Measurements from ENCODE around the gene PITX1. TPM values are rescaled to one million over a fixed set of nuclear protein-coding genes. Genes with fewer than 3 reads are reported as not detected.

Gene PITX1
- total RNA-seq, 4 donors from 2014 or later: 0.13 to 0.44 TPM; not detected in 2

DNA sequence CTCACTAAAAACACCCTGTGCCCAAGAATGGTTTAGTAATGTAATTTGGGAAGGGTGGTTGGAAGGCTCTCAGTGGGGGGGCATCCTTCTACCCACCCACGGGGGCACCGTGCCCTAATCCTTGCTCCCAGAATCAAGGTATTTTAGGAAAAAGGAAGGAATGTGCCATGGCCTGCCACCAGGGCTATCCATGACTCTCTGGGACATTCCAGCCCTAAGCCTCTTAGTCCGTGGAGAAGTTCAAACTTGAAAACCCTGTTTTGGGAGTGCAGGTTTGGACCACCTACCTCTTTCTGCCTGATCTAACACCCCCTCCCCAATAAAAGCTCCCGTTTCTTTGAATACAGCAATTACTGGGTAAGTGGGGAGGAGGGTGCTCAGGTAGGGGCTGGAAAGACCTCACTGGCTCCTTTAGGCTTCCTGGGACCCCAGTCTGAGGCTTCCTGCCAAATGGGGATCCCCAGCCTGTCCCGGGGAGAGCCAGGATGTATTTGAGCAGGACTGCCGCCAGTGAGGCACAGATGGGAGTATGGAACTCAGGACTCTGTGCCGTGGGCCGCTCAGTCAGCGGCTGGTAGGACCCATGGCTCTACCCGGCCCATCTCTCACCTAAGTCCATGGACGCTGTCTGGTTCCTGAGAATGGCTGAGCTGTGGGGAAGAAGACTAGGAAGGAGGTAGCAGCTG, 3.6 kb upstream of the PITX1 start:
- DNase-seq: no peak
- Histone ChIP-seq H3K27ac (no peak overlapping the region), H3K36me3 (no peaks in the 10 kb centered on the region), H3K27me3 (peaks cover 70% of the 10 kb centered on the region), H3K9me3 (no peaks in the 10 kb centered on the region), H3K4me1 (peaks cover 21 to 32% of the 10 kb centered on the region in 2 donors), H3K4me3 (replicated peaks in 1 of 3) (no peak overlapping the region)
- intact Hi-C loops (cut with DNase I): loop anchor here (10.0 kb wide), 1 partner anchor 147 kb away; no protein-coding TSS in a partner anchor
- 33% methylated on average over 11 of the region's 11 CpGs for WGBS, 2 donors
- TF ChIP-seq, protein P1, sequence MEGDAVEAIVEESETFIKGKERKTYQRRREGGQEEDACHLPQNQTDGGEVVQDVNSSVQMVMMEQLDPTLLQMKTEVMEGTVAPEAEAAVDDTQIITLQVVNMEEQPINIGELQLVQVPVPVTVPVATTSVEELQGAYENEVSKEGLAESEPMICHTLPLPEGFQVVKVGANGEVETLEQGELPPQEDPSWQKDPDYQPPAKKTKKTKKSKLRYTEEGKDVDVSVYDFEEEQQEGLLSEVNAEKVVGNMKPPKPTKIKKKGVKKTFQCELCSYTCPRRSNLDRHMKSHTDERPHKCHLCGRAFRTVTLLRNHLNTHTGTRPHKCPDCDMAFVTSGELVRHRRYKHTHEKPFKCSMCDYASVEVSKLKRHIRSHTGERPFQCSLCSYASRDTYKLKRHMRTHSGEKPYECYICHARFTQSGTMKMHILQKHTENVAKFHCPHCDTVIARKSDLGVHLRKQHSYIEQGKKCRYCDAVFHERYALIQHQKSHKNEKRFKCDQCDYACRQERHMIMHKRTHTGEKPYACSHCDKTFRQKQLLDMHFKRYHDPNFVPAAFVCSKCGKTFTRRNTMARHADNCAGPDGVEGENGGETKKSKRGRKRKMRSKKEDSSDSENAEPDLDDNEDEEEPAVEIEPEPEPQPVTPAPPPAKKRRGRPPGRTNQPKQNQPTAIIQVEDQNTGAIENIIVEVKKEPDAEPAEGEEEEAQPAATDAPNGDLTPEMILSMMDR (IDR thresholded peaks at IDR 0.05): no peak
- TF ChIP-seq POLR2A (IDR thresholded peaks at IDR 0.05): no peak

DNA sequence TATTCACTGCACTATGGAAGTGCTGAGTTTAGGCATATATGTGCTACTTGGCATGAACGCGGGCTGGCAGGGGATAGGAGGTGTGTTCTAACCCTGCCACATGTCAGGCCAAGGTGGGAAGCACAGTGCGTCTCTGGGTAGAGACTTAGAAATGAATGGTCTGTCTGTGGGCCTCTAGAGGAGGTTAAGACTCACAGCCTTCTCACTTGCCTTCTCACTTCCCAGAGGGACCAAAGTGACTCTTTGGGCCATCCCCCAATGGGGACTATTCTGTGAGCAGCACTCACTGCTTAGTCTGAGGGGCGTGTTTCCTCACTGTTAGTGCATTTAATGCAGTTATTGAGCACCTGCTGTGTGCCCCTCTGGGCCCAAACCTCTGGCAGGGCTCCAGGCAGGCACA, 2.4 kb upstream of the PITX1 start:
- H3K36me3 ChIP-seq: no peaks in the 10 kb centered on the region
- no peaks in the 10 kb centered on the region for H3K9me3 ChIP-seq
- H3K4me1 ChIP-seq: peaks cover 24 to 36% of the 10 kb centered on the region in 2 donors
- WGBS, 2 donors: 86 to 90% methylated on average over 3 to 4 of the region's 4 CpGs
- no peak for DNase-seq
- H3K4me3 ChIP-seq (replicated peaks in 1 of 3): no peak overlapping the region
- intact Hi-C loops (cut with DNase I): loop anchor here (10.0 kb wide), 1 partner anchor 148 kb away; no protein-coding TSS in a partner anchor
- no peak overlapping the region for H3K27ac ChIP-seq
- H3K27me3 ChIP-seq: peaks cover 82% of the 10 kb centered on the region
- TF ChIP-seq, protein P1 (IDR thresholded peaks at IDR 0.05): no peak
- TF ChIP-seq POLR2A (IDR thresholded peaks at IDR 0.05): no peak

DNA sequence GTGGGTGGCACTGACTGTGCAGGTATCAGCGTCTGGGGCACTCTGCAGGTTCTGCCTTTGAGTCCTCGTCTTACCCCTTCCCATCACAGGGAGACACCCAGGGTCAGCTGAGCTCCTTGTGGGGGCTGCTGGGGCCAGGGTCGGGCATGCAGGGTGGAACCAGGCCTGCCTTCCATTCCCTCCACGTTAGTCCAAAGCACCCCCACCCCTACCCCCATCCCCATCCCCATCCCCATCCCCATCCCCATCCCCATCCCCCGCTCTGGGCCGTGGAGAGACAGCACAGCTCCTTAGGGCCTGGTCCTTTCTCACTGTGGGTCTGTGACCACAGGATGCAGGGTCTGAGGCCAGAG, 1.6 kb upstream of the PITX1 start:
- TF ChIP-seq, protein P1 (IDR thresholded peaks at IDR 0.05): no peak
- TF ChIP-seq POLR2A (IDR thresholded peaks at IDR 0.05): no peak
- intact Hi-C loops (cut with DNase I): loop anchor here (10.0 kb wide), 1 partner anchor 149 kb away; no protein-coding TSS in a partner anchor
- H3K4me3 ChIP-seq (replicated peaks in 1 of 3): no peak overlapping the region
- peaks cover 82% of the 10 kb centered on the region for H3K27me3 ChIP-seq
- no peak overlapping the region for H3K27ac ChIP-seq
- no peak for DNase-seq
- WGBS, 2 donors: 75 to 79% methylated on average over 2 to 6 of the region's 6 CpGs
- H3K36me3 ChIP-seq: no peaks in the 10 kb centered on the region
- H3K4me1 ChIP-seq: peaks cover 31 to 43% of the 10 kb centered on the region in 2 donors
- H3K9me3 ChIP-seq: no peaks in the 10 kb centered on the region

DNA sequence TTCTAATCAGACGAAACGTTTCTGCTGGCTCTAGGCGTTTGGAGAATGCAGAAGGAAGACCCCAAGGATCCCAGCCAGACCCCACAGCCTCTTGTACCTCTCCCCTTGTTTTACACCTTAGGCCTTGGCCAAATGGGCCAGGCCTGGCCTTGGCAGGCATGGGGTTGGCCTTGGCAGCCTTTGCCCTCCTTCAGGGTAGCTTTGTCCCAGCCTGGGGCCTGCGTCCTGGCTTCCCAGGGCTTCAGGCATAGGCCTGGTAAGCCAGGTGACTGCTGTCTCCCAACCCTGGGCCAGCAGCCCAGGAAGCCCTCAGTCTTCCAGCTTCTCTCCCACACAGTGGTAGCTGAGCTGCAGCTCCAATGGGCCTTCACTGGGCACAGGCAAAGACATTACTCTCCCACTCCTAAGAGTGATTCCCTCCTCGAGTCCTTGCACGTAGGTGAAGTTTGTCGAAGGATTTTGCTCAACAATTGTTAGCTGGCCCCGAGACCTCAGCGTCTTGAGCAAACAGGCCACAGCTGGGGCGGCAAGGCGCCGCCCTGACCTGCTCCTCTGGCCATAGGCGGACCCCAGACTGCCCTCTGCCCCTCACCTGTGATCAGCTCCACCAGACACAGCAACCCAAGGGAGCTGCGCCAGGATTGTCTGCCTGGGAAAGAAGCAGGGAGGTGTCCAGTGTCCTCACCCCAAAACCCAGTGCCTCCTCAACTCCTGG, 1.1 kb upstream of the PITX1 start:
- intact Hi-C loops (cut with DNase I): loop anchor here (10.0 kb wide), 1 partner anchor 150 kb away; no protein-coding TSS in a partner anchor
- Histone ChIP-seq H3K27ac (no peak overlapping the region), H3K9me3 (no peaks in the 10 kb centered on the region), H3K4me3 (replicated peaks in 1 of 3) (no peak overlapping the region), H3K27me3 (peaks cover 82% of the 10 kb centered on the region), H3K36me3 (no peaks in the 10 kb centered on the region), H3K4me1 (peaks cover 35 to 46% of the 10 kb centered on the region in 2 donors)
- no peak for DNase-seq
- TF ChIP-seq POLR2A (IDR thresholded peaks at IDR 0.05): no peak
- TF ChIP-seq, protein P1 (IDR thresholded peaks at IDR 0.05): no peak
- 66 to 81% methylated on average over 12 to 14 of the region's 14 CpGs for WGBS, 2 donors
